SK-N-SH (cell line): ENCODE data around the gene VOPP1. TPM values are rescaled to one million over a fixed set of nuclear protein-coding genes. Genes with fewer than 3 reads are reported as not detected.
"Not testable (repeated sequence)": the region's sequence is repeated elsewhere in the genome, so short reads cannot be mapped to it uniquely, and the experiment has no call there.

ENCODE experiments used
- CTCF ChIA-PET: fragments of 300-600, 350-600 bp; formaldehyde crosslinking; extraction: SDS; loops from one replicate; lab custom pipeline; 2021; lab: Yijun Ruan, JAX
- POLR2A ChIA-PET: fragments of 350-600 bp; sonication (Branson Sonifier 250); formaldehyde crosslinking; extraction: SDS; loops from one replicate; lab custom pipeline; 2020; ENCODE audit warnings: antibody characterized with exemption, inconsistent platforms; lab: Yijun Ruan, JAX
- DNase-seq: peaks from one replicate; pipeline ENCODE4 v3.0.0; 2012
- H2AFZ ChIP-seq: fragments of 200-600 bp; sonication (generic); 2 replicates; pipeline ENCODE4 v1.8.1; 2016; ENCODE audit warnings: antibody characterized with exemption, mild to moderate bottlenecking, low read depth
- H3F3A ChIP-seq: fragments of 200-600 bp; sonication (generic); replicated peaks from 2 replicates; pipeline ENCODE3; 2016; ENCODE audit warnings: antibody characterized with exemption, mild to moderate bottlenecking; ENCODE audit not compliant: insufficient read depth
- H3K27ac ChIP-seq, 2 experiments: fragments of 200-500 bp in 1 of 2; fragments of 200-600 bp in 1 of 2; sonication (Bioruptor generic) in 1 of 2; sonication (generic), shearing (Covaris generic) in 1 of 2; 2 replicates each; pipeline versions ENCODE4 v1.5.1 to v1.6.1; 2014 to 2016; ENCODE audit warnings: low read depth in 2 of 2, inconsistent platforms in 1 of 2, low read length in 1 of 2, mild to moderate bottlenecking in 1 of 2, mixed read lengths in 1 of 2
- H3K27me3 ChIP-seq: fragments of 200-600 bp; sonication (generic), shearing (Covaris generic); 2 replicates; pipeline ENCODE4 v1.6.1; 2016; ENCODE audit warnings: mixed run types; ENCODE audit not compliant: insufficient read depth
- H3K36me3 ChIP-seq, 2 experiments: fragments of 200-500 bp in 1 of 2; fragments of 200-600 bp in 1 of 2; sonication (Bioruptor generic) in 1 of 2; sonication (generic) in 1 of 2; replicated peaks in 1 of 2; 2 replicates each; pipeline versions ENCODE3 to v1.5.1; 2014 to 2016; ENCODE audit warnings: low read length in 1 of 2, mild to moderate bottlenecking in 1 of 2; ENCODE audit not compliant: insufficient read depth in 2 of 2, control insufficient read depth in 1 of 2
- H3K4me1 ChIP-seq, 2 experiments: fragments of 200-500 bp in 1 of 2; fragments of 200-600 bp in 1 of 2; sonication (Bioruptor generic) in 1 of 2; sonication (generic), shearing (Covaris generic) in 1 of 2; 2 replicates each; pipeline versions ENCODE4 v1.5.1 to v1.6.1; 2014 to 2016; ENCODE audit warnings: low read depth in 1 of 2, low read length in 1 of 2, mixed run types in 1 of 2; ENCODE audit not compliant: insufficient read depth in 2 of 2, control insufficient read depth in 1 of 2
- H3K4me2 ChIP-seq: fragments of 200-600 bp; sonication (generic), shearing (Covaris generic); 2 replicates; pipeline ENCODE4 v1.6.1; 2017; ENCODE audit warnings: mixed run types
- H3K4me3 ChIP-seq, 2 experiments: fragments of 200-500 bp in 1 of 2; fragments of 200-600 bp in 1 of 2; sonication (Bioruptor generic) in 1 of 2; sonication (generic), shearing (Covaris generic) in 1 of 2; 2 replicates each; pipeline versions ENCODE4 v1.5.1 to v1.8.1; 2014 to 2016; ENCODE audit warnings: low read depth in 2 of 2, inconsistent platforms in 1 of 2, low read length in 1 of 2, mild to moderate bottlenecking in 1 of 2, mixed read lengths in 1 of 2, moderate library complexity in 1 of 2
- H3K79me2 ChIP-seq: fragments of 200-600 bp; sonication (generic); 2 replicates; pipeline ENCODE4 v1.8.1; 2017; ENCODE audit warnings: mild to moderate bottlenecking; ENCODE audit not compliant: insufficient read depth
- H3K9ac ChIP-seq: fragments of 200-600 bp; sonication (generic); 2 replicates; pipeline ENCODE4 v1.6.1; 2017; ENCODE audit warnings: mixed run types
- H3K9me2 ChIP-seq: fragments of 200-600 bp; sonication (generic); 2 replicates; pipeline ENCODE4 v1.6.1; 2017; ENCODE audit warnings: mixed run types
- H3K9me3 ChIP-seq: fragments of 200-600 bp; sonication (generic); 2 replicates; pipeline ENCODE4 v1.6.1; 2017; ENCODE audit warnings: mixed run types, mild to moderate bottlenecking, moderate library complexity
- H4K20me1 ChIP-seq: fragments of 200-600 bp; sonication (generic); 2 replicates; pipeline ENCODE4 v1.6.1; 2017; ENCODE audit warnings: mild to moderate bottlenecking, mixed run types; ENCODE audit not compliant: insufficient read depth
- CTCF ChIP-seq: fragments of 200-600 bp; sonication (generic); IDR thresholded peaks from 2 replicates; pipeline ENCODE4 v1.6.1; 2017; ENCODE audit warnings: antibody characterized with exemption, mild to moderate bottlenecking, moderate library complexity
- RAD21 ChIP-seq: IDR thresholded peaks from 2 replicates; pipeline ENCODE4 v1.6.1; 2012; ENCODE audit warnings: mild to moderate bottlenecking, low read length
- SMC3 ChIP-seq: IDR thresholded peaks from 2 replicates; pipeline ENCODE4 v1.6.1; 2012; ENCODE audit warnings: low read depth, low read length, improper control_type of control experiment
- WGBS: methylation state at CpG from one replicate; pipeline ENCODE4 v1.1.6; 2017; ENCODE audit warnings: low lambda C conversion rate; 5-methylcytosine and 5-hydroxymethylcytosine counted together
- polyA plus RNA-seq, 3 experiments: library from polyadenylated mRNA; depleted of rRNA; stranded (reverse); fragments of >200 nt; gene quantifications; 2 replicates each; pipeline ENCODE4 v1.2.3, GENCODE V29; 2012

Gene VOPP1
- polyA plus RNA-seq, 1 of the 3 experiments (the other 2 are of a cell fraction), result 69.5 TPM

GRCh38 chr7:55609726-55610125, 37.4 kb upstream of the VOPP1 start:
- H3K27me3 ChIP-seq, H3K27ac ChIP-seq, H4K20me1 ChIP-seq, H3K9ac ChIP-seq, POLR2A ChIA-PET, H2AFZ ChIP-seq, H3K9me3 ChIP-seq, CTCF ChIA-PET, H3K4me2 ChIP-seq, H3K9me2 ChIP-seq, DNase-seq, H3K79me2 ChIP-seq, H3K36me3 ChIP-seq, H3K4me3 ChIP-seq, H3K4me1 ChIP-seq, H3F3A ChIP-seq: not testable (repeated sequence)
- 2% methylated on average over 1 of the region's 1 CpG for WGBS

GRCh38 chr7:55605661-55606060, 33.4 kb upstream of the VOPP1 start:
- H3K9me3 ChIP-seq, H3K9me2 ChIP-seq, H3K79me2 ChIP-seq, H3K36me3 ChIP-seq, H3K4me2 ChIP-seq, H3F3A ChIP-seq, H2AFZ ChIP-seq, POLR2A ChIA-PET, H3K9ac ChIP-seq, H3K4me1 ChIP-seq, DNase-seq, H3K4me3 ChIP-seq, H4K20me1 ChIP-seq, H3K27ac ChIP-seq, H3K27me3 ChIP-seq: not testable (repeated sequence)
- CTCF ChIA-PET, result interaction anchor here (0.7 to 1.0 kb wide), 3 partner anchors 48 to 325 kb away, joined by 3 read pairs; no protein-coding TSS in a partner anchor

GRCh38 chr7:55597944-55598499, 25.7 kb upstream of the VOPP1 start:
- H4K20me1 ChIP-seq, H3K4me1 ChIP-seq, DNase-seq, H2AFZ ChIP-seq, H3K9me2 ChIP-seq, H3K4me3 ChIP-seq, H3K36me3 ChIP-seq, H3K9ac ChIP-seq, H3K79me2 ChIP-seq, POLR2A ChIA-PET, H3K4me2 ChIP-seq, H3F3A ChIP-seq, H3K27ac ChIP-seq, H3K9me3 ChIP-seq: not testable (repeated sequence)
- peak; percentile 60 for TF ChIP-seq SMC3
- peak; percentile 65 for TF ChIP-seq RAD21
- TF ChIP-seq CTCF, result peak; percentile 60
- peaks cover 12% of the 10 kb centered on the region; the same call in 1 of the 2 replicates for H3K27me3 ChIP-seq
- CTCF ChIA-PET, result interaction anchor here (0.6 to 3.7 kb wide), 18 partner anchors 9 to 810 kb away, joined by 3 to 23 read pairs (median 4); no protein-coding TSS in a partner anchor
- WGBS, result 21% methylated on average over 4 of the region's 4 CpGs

GRCh38 chr7:55597214-55597739, 25.0 kb upstream of the VOPP1 start:
- H3K36me3 ChIP-seq, H3K9me3 ChIP-seq, DNase-seq, H2AFZ ChIP-seq, H3K9ac ChIP-seq, H3F3A ChIP-seq, H3K4me1 ChIP-seq, H3K4me3 ChIP-seq, H3K27ac ChIP-seq, H4K20me1 ChIP-seq, H3K4me2 ChIP-seq, H3K79me2 ChIP-seq, H3K9me2 ChIP-seq: not testable (repeated sequence)
- CTCF ChIA-PET, result interaction anchor here (0.6 to 3.7 kb wide), 18 partner anchors 8 to 809 kb away, joined by 3 to 23 read pairs (median 4); no protein-coding TSS in a partner anchor
- 0% methylated on average over 2 of the region's 2 CpGs for WGBS
- POLR2A ChIA-PET, result interaction anchor here (0.5 kb wide), 1 partner anchor 352 kb away, joined by 3 read pairs; no protein-coding TSS in a partner anchor
- H3K27me3 ChIP-seq, result peaks cover 12% of the 10 kb centered on the region; the same call in 1 of the 2 replicates
